ENCODE measurements around the gene GOSR2. TPM values are rescaled to one million over a fixed set of nuclear protein-coding genes. Genes with fewer than 3 reads are reported as not detected.

Gene GOSR2
- total RNA-seq, 2 donors from 2014 or later, result 52.0 to 56.1 TPM

DNA sequence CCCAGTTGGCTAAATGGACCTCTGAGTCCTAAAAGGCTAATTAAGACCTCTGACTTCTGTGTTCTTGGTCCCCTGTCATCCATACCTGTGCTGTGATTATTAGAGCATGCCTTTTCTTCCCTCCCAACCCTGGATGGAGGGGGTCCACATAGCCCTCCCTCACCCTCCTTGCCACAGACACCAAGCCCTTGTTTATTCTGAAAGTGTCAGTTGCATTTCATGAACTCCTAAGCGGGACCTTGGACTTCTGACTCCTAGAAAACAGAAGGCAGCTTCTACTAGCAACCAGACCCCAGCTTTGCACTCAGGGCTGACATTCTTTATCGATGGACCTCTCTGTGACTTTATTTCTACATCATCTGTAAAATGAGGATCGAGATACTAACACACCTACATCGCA is 33.4 kb upstream of the GOSR2 start:
- no peak for DNase-seq (ENCODE audit: low spot score)
- intact Hi-C loops (cut with DNase I), result no loop called here

DNA sequence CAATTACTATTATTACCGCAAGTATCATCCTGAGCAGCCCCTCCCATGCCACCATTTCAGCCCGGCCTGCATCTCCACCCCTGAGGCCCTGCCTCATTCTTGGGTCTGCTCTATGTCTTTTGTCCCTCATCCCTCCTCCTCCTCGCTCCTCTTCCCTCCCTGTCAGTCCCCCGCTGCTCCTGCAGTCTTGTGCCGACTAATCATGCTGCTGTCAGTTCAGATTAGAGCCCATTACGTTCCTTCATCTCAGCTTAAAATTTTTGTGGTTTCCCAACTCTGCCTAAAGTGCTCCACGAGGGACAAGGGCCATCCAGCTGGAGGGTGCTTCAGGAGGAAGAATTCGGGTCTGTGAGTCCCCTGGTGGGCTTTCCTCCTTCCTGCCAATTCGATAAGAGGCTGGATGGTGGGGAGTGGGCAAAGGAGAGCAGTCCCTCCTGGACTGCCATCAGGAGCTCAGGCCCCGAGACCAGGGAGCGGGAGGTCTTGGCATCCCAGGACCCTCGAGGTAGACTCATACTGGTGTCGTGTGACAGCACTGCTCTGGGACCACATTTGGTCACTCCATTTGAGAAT is 32.9 kb upstream of the GOSR2 start:
- DNase-seq (ENCODE audit: low spot score), result no peak
- intact Hi-C loops (cut with DNase I), result no loop called here

GRCh38 chr17:46890638-46891037 is 32.3 kb upstream of the GOSR2 start:
- intact Hi-C loops (cut with DNase I), result no loop called here

GRCh38 chr17:46892192-46892703 is 30.7 kb upstream of the GOSR2 start:
- DNase-seq (ENCODE audit: low spot score), result no peak
- intact Hi-C loops (cut with DNase I), result no loop called here

More at GRCh38 chr17:46890638-46891037, 32.3 kb upstream of the GOSR2 start:
- no peak for DNase-seq (ENCODE audit: low spot score)

GRCh38 chr17:46894024-46894423 is 28.9 kb upstream of the GOSR2 start:
- intact Hi-C loops (cut with DNase I), result loop anchor here in 1 of 2 donors (1.0 kb wide), 1 partner anchor 30 kb away; no protein-coding TSS in a partner anchor
- no peak for DNase-seq (ENCODE audit: low spot score)

DNA sequence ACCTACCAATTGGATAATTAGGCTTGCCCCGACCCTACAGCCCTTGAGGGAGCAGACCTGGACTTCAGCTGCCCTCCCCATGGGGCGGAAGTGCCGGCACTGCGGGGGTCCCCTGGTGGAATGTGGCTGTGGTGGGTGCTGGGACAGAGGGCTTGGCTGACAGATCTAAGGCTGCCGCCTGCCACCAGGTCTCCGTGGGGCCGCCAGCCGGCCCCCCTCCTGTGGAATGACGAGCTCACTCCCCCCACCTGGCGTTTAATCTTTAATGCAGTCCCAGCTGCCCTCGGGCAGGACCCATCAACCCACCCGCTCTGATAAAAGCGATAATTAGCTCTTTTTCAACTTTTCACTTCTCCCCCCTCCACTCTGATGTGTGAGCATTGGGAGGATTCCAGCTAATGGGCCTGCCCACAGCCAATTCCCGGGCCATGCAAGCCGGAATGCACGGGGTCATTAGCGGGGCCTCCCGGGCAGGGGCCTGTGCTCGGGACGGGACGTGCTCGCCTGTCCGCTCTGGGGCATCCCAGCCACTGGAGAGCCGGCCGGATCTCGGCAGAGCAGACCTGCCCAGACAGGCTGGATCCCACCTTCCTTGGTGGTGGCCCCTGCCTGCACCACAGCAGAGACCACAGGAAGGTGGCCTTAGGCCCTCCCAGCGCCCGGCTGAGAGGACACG is 28.3 kb upstream of the GOSR2 start:
- no peak for DNase-seq (ENCODE audit: low spot score)
- intact Hi-C loops (cut with DNase I), result loop anchor here in 1 of 2 donors (1.0 kb wide), 1 partner anchor 30 kb away; no protein-coding TSS in a partner anchor

- DNase-seq (ENCODE audit: low spot score), result no peak
- intact Hi-C loops (cut with DNase I), result no loop called here
Observed at GRCh38 chr17:46895171-46895570, 27.8 kb upstream of the GOSR2 start.

GRCh38 chr17:46896991-46897390 is 26.0 kb upstream of the GOSR2 start:
- DNase-seq (ENCODE audit: low spot score), result peak; percentile 30
- intact Hi-C loops (cut with DNase I), result no loop called here

DNA sequence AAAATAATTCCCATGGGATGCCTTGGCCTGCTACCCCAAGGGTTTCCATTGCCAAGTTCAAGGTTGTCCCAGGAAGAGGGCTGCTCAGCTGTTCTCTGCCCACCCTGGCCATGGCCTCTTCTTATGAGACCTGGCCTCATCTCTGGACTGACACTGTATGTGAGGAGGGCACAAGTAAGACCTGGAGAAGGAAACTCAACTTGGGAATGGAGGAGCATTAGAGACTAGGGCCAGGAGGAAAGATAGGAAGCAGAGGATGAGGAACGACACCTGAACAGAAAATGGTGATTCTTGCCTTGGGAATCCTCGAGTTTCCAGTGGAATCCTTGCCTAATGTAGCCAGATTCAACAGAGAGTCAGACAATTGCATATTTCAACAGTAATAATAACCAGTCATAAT is 24.6 kb upstream of the GOSR2 start:
- intact Hi-C loops (cut with DNase I), result no loop called here
- peak; percentile 18 for DNase-seq (ENCODE audit: low spot score)

- intact Hi-C loops (cut with DNase I), result no loop called here
- no peak for DNase-seq (ENCODE audit: low spot score)
Observed at GRCh38 chr17:46898860-46899259, 24.1 kb upstream of the GOSR2 start.

DNA sequence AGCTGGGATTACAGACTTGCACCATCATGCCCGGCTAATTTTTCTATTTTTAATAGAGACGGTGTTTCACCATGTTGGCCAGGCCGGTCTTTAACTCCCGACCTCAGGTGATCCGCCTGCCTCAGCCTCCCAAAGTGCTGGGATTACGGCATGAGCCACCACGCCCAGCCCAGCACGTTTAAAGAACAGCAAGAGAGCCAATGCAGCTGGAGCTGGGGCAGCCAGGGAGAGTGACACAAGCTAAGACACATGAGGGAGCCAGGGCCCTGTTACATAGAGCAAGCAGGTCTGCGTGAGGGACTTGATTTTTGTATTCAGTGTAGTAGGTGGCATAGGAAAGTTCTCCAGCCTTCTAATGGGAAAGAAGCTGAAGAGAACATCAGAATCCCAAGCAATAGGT is 21.7 kb upstream of the GOSR2 start:
- intact Hi-C loops (cut with DNase I), result no loop called here
- DNase-seq (ENCODE audit: low spot score), result peak; percentile 68

GRCh38 chr17:46903762-46904672 is 18.9 kb upstream of the GOSR2 start:
- peak; percentile 61 for DNase-seq (ENCODE audit: low spot score)
- intact Hi-C loops (cut with DNase I), result no loop called here

GRCh38 chr17:46908068-46908737 is 14.8 kb upstream of the GOSR2 start:
- peak; percentile 32 for DNase-seq (ENCODE audit: low spot score)
- intact Hi-C loops (cut with DNase I), result no loop called here

- intact Hi-C loops (cut with DNase I), result no loop called here
Observed at GRCh38 chr17:46910179-46910927, 12.6 kb upstream of the GOSR2 start.

DNA sequence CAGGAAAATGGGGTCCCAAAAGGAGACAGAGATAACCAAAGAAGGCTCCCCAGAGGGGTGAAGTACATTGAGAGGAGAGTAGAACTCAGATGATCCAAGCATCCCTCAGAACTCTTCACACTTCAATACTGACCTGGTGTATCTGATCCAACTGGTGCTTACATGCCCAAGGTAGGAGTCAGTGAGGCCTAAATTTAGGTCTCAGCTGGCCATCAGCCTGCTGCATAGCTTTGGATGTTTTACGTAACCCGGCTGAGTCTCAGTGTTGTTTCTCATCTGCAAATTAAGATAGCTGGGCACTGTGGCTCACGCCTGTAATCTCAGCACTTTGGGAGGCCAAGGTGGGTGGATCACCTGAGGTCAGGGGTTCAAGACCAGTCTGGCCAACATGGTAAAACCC is 11.6 kb upstream of the GOSR2 start:
- intact Hi-C loops (cut with DNase I), result no loop called here
- DNase-seq (ENCODE audit: low spot score), result no peak

More at GRCh38 chr17:46910179-46910927, 12.6 kb upstream of the GOSR2 start:
- DNase-seq (ENCODE audit: low spot score), result no peak

DNA sequence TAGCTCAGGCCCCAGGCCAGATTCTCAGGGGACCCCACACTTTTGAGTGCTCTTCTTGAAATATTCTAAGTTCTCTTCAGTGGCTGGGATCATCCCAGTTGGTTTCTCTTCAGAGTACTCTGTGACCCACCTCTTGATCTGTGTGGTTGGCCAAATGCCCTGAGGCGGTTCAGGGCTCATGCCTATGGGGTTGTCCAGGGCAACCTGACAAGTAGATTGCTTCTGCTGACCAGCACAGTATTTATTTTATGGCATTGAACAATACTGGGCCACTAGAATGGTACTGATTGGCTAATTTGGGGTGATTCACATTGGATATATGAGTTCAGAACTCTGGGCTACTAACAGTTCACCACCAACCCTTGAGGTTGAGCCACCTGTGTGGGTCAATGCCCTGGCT is 7.4 kb upstream of the GOSR2 start:
- DNase-seq (ENCODE audit: low spot score), result no peak
- intact Hi-C loops (cut with DNase I), result no loop called here

DNA sequence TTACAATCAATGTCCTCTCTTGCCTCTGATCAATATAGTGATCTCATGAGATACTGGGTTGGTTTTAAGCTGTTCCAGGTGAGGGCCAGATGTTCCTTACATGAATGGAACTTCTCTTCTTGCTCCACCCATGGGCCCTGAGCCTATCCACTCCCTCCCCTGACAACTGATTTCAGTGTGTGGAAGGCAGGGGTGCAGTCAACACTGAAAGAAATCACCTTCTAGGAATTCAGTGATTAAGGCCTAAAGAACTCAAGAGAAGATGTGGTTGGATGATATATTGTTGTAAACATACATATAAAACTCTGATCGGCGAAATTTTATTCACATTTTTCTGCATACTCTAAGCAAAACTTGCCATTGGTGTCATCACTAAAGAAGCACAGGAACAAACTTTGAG is 6.7 kb upstream of the GOSR2 start:
- DNase-seq (ENCODE audit: low spot score), result no peak
- intact Hi-C loops (cut with DNase I), result no loop called here

DNA sequence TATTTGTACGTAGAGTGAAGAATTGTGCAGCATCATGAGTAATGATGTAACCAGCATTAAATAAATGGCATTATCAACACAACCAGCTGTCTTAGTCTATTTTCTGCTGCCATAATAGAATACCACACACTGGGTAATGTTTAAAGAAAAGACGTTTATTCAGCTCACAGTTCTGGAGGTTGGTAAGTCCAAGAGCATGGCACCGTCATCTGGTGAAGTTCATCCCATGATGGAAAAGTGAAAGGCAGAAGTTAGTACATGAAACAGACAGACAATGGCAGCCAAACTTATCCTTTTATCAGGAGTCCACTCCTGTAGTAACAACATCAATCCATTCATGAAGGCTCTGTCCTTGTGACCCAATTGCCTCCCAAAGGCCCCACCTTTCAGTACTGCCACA is 6.3 kb upstream of the GOSR2 start:
- no peak for DNase-seq (ENCODE audit: low spot score)
- intact Hi-C loops (cut with DNase I), result no loop called here

- intact Hi-C loops (cut with DNase I), result no loop called here
- no peak for DNase-seq (ENCODE audit: low spot score)
Observed at GRCh38 chr17:46917041-46917440, 5.9 kb upstream of the GOSR2 start.
